Neural cell (in vitro differentiated cells): Measurements from ENCODE around the gene FHIT. TPM values are rescaled to one million over a fixed set of nuclear protein-coding genes. Genes with fewer than 3 reads are reported as not detected.

Experiments
- H2AFZ ChIP-seq: fragments of 200-600, 300-800 bp; sonication (generic), shearing (Covaris generic); 2 replicates; pipeline ENCODE4 v1.6.0; 2014; ENCODE audit warnings: low read depth, mild to moderate bottlenecking, antibody characterized with exemption, low read length, moderate library complexity
- H3F3A ChIP-seq: fragments of 200-600 bp; shearing (Covaris generic); 2 replicates; pipeline ENCODE4 v1.6.1; 2016; ENCODE audit warnings: mild to moderate bottlenecking, moderate library complexity, mixed read lengths, antibody characterized with exemption, low read length; ENCODE audit not compliant: insufficient read depth, poor library complexity, severe bottlenecking
- H3K27ac ChIP-seq: fragments of 200-600, 300-800 bp; sonication (generic), shearing (Covaris generic); 2 replicates; pipeline ENCODE4 v1.5.1; 2014; ENCODE audit warnings: mild to moderate bottlenecking, low read length, moderate library complexity
- H3K27me3 ChIP-seq: fragments of 300-800, 200-600 bp; sonication (generic), shearing (Covaris generic); 2 replicates; pipeline ENCODE4 v1.6.0; 2014; ENCODE audit warnings: mild to moderate bottlenecking, low read depth, low read length, moderate library complexity; ENCODE audit not compliant: insufficient read depth
- H3K36me3 ChIP-seq: fragments of 300-800, 200-600 bp; sonication (generic), shearing (Covaris generic); 2 replicates; pipeline ENCODE4 v1.5.1; 2014; ENCODE audit warnings: mild to moderate bottlenecking, antibody characterized with exemption, low read length, moderate library complexity; ENCODE audit not compliant: insufficient read depth
- H3K4me2 ChIP-seq: fragments of 300-800, 200-600 bp; sonication (generic), shearing (Covaris generic); 2 replicates; pipeline ENCODE4 v1.6.0; 2014; ENCODE audit warnings: mild to moderate bottlenecking, low read length
- H3K4me3 ChIP-seq: fragments of 300-800, 200-600 bp; sonication (generic), shearing (Covaris generic); 2 replicates; pipeline ENCODE4 v1.5.1; 2014; ENCODE audit warnings: mild to moderate bottlenecking, low read length, moderate library complexity
- H3K79me2 ChIP-seq: fragments of 200-600 bp; shearing (Covaris generic); replicated peaks from 2 replicates; pipeline ENCODE4 v1.6.0; 2014; ENCODE audit warnings: mild to moderate bottlenecking, low read length, moderate library complexity; ENCODE audit not compliant: insufficient read depth
- H3K9ac ChIP-seq: fragments of 300-800, 200-600 bp; sonication (generic), shearing (Covaris generic); 2 replicates; pipeline ENCODE4 v1.6.1; 2016; ENCODE audit warnings: mild to moderate bottlenecking, low read length, mixed read lengths
- H3K9me2 ChIP-seq: fragments of 200-600 bp; shearing (Covaris generic); 2 replicates; pipeline ENCODE4 v1.6.1; 2016; ENCODE audit warnings: mild to moderate bottlenecking, low read length, mixed read lengths; ENCODE audit not compliant: insufficient read depth
- H3K9me3 ChIP-seq: fragments of 200-600, 300-800 bp; sonication (generic), shearing (Covaris generic); 2 replicates; pipeline ENCODE4 v1.6.1; 2016; ENCODE audit warnings: mild to moderate bottlenecking, mixed run types, low read length, moderate library complexity, mixed read lengths
- H4K20me1 ChIP-seq: fragments of 200-600 bp; shearing (Covaris generic); 2 replicates; pipeline ENCODE4 v1.6.1; 2016; ENCODE audit warnings: mild to moderate bottlenecking, mixed run types; ENCODE audit not compliant: insufficient read depth
- EP300 ChIP-seq: fragments of 450-650 bp; conservative IDR thresholded peaks from 2 replicates; pipeline ENCODE4 v1.6.1; 2014; ENCODE audit warnings: antibody characterized with exemption, mild to moderate bottlenecking, moderate library complexity; ENCODE audit not compliant: poor library complexity, severe bottlenecking
- EZH2 ChIP-seq: fragments of 200-600, 300-800 bp; shearing (Covaris generic), sonication (generic); IDR thresholded peaks from 2 replicates; pipeline ENCODE4 v1.6.1; 2014; ENCODE audit warnings: antibody characterized with exemption, low read length, borderline replicate concordance, mild to moderate bottlenecking; ENCODE audit not compliant: insufficient read depth, poor library complexity, severe bottlenecking
- MXI1 ChIP-seq: fragments of 450-650 bp; conservative IDR thresholded peaks from 2 replicates; pipeline ENCODE4 v1.6.1; 2014; ENCODE audit warnings: antibody characterized with exemption, mild to moderate bottlenecking; ENCODE audit not compliant: poor library complexity, severe bottlenecking
- POLR2AphosphoS5 ChIP-seq: IDR thresholded peaks from 2 replicates; pipeline ENCODE4 v1.6.1; 2012
- RAD21 ChIP-seq: fragments of 450-650 bp; conservative IDR thresholded peaks from 2 replicates; pipeline ENCODE4 v1.6.1; 2014; ENCODE audit warnings: antibody characterized with exemption, mild to moderate bottlenecking, moderate library complexity
- SMC3 ChIP-seq: fragments of 450-650 bp; conservative IDR thresholded peaks from 2 replicates; pipeline ENCODE4 v1.6.1; 2014; ENCODE audit warnings: antibody characterized with exemption, mild to moderate bottlenecking, moderate library complexity; ENCODE audit not compliant: poor library complexity
- TAF1 ChIP-seq: IDR thresholded peaks from 2 replicates; pipeline ENCODE4 v1.6.1; 2012; ENCODE audit warnings: low read depth
- polyA plus RNA-seq: library from polyadenylated mRNA; depleted of rRNA; stranded (reverse); fragments of >200 nt; gene quantifications from 2 replicates; pipeline ENCODE4 v1.2.3, GENCODE V29; 2014
- TF ChIP-seq, protein P1 (sequence below): IDR thresholded peaks from 2 replicates; pipeline ENCODE4 v1.6.1; 2012; ENCODE audit warnings: borderline replicate concordance
- TF ChIP-seq, protein P2 (sequence below): fragments of 450-650 bp; IDR thresholded peaks from 2 replicates; pipeline ENCODE4 v1.5.1; 2014; ENCODE audit warnings: antibody characterized with exemption, mild to moderate bottlenecking, moderate library complexity; ENCODE audit not compliant: poor library complexity, severe bottlenecking

The FHIT gene
- polyA plus RNA-seq, 1 donor from 2014 or later: not detected

DNA sequence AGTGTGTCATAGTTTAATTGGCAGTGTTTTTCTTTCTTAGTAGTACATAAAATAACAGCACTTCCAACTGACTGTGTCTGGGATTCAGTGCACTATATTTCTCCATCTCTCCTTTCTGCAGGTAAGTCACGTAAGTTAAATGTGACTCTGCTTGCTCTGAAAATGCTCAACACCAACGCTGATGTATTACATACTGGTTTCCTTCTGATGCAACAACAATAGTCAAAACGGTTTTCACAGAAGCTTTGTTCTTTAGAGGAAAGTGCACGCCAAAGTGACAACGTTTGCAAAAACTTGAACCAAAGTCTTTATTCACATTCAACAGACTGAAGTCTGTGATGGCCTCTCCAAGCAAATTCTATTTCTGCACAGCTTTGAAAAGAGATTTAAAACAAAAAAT lies 1494.3 kb downstream of the FHIT start:
- no peaks in the 10 kb centered on the region for H3K79me2 ChIP-seq
- H3K36me3 ChIP-seq: no peaks in the 10 kb centered on the region
- no peaks in the 10 kb centered on the region for H3K27me3 ChIP-seq
- H3K9me3 ChIP-seq: no peaks in the 10 kb centered on the region
- no peaks in the 10 kb centered on the region for H3F3A ChIP-seq
- TF ChIP-seq MXI1 (no peak), EZH2 (no peak), SMC3 (no peak), TAF1 (no peak), RAD21 (no peak), EP300 (no peak), POLR2AphosphoS5 (no peak)
- TF ChIP-seq, protein P1, sequence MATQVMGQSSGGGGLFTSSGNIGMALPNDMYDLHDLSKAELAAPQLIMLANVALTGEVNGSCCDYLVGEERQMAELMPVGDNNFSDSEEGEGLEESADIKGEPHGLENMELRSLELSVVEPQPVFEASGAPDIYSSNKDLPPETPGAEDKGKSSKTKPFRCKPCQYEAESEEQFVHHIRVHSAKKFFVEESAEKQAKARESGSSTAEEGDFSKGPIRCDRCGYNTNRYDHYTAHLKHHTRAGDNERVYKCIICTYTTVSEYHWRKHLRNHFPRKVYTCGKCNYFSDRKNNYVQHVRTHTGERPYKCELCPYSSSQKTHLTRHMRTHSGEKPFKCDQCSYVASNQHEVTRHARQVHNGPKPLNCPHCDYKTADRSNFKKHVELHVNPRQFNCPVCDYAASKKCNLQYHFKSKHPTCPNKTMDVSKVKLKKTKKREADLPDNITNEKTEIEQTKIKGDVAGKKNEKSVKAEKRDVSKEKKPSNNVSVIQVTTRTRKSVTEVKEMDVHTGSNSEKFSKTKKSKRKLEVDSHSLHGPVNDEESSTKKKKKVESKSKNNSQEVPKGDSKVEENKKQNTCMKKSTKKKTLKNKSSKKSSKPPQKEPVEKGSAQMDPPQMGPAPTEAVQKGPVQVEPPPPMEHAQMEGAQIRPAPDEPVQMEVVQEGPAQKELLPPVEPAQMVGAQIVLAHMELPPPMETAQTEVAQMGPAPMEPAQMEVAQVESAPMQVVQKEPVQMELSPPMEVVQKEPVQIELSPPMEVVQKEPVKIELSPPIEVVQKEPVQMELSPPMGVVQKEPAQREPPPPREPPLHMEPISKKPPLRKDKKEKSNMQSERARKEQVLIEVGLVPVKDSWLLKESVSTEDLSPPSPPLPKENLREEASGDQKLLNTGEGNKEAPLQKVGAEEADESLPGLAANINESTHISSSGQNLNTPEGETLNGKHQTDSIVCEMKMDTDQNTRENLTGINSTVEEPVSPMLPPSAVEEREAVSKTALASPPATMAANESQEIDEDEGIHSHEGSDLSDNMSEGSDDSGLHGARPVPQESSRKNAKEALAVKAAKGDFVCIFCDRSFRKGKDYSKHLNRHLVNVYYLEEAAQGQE: no peak
- TF ChIP-seq, protein P2, sequence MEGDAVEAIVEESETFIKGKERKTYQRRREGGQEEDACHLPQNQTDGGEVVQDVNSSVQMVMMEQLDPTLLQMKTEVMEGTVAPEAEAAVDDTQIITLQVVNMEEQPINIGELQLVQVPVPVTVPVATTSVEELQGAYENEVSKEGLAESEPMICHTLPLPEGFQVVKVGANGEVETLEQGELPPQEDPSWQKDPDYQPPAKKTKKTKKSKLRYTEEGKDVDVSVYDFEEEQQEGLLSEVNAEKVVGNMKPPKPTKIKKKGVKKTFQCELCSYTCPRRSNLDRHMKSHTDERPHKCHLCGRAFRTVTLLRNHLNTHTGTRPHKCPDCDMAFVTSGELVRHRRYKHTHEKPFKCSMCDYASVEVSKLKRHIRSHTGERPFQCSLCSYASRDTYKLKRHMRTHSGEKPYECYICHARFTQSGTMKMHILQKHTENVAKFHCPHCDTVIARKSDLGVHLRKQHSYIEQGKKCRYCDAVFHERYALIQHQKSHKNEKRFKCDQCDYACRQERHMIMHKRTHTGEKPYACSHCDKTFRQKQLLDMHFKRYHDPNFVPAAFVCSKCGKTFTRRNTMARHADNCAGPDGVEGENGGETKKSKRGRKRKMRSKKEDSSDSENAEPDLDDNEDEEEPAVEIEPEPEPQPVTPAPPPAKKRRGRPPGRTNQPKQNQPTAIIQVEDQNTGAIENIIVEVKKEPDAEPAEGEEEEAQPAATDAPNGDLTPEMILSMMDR: no peak
- no peak overlapping the region for H3K27ac ChIP-seq
- H3K4me2 ChIP-seq: no peak overlapping the region
- H3K9ac ChIP-seq: no peak overlapping the region
- H2AFZ ChIP-seq: no peak overlapping the region
- no peak overlapping the region for H3K4me3 ChIP-seq
- no peaks in the 10 kb centered on the region for H4K20me1 ChIP-seq
- H3K9me2 ChIP-seq: no peaks in the 10 kb centered on the region

DNA sequence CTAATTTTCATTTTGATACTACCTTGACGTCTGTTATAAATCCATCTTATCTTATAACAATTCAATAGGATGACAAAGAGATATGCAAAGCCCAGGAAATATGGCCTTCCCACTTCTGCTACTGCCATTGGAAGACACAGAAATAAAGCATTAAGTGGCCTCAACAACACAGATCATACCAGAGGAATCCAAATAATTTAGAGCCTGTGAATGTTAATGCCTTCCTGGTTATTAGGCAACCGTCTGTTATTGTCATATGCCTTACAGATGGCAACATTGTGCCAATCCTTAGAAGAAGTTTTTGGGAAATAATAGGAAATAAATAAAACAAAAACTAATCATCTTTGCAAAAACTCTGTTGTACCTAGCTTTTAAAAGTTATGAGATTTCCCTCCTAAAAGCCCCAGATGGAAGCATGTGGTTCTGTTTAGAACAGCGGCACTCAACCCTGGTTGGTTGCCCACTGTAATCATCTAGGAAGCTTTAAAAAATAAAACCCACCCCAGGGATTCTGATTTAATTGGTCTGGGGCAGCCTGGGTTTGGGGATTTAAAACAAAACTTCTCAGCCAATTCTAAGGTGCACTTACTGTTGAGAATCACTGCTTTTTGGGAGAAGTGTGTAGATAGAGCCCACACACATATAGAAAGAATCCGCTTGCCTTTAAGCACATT lies 1496.7 kb downstream of the FHIT start:
- Histone ChIP-seq H3K9me3 (no peaks in the 10 kb centered on the region), H3K27ac (no peak overlapping the region), H3K9ac (no peak overlapping the region), H4K20me1 (no peaks in the 10 kb centered on the region), H3K27me3 (no peaks in the 10 kb centered on the region), H3F3A (no peaks in the 10 kb centered on the region), H3K4me3 (no peak overlapping the region), H3K79me2 (no peaks in the 10 kb centered on the region), H3K36me3 (no peaks in the 10 kb centered on the region), H3K9me2 (no peaks in the 10 kb centered on the region), H3K4me2 (no peak overlapping the region), H2AFZ (no peak overlapping the region)
- TF ChIP-seq, protein P1: no peak
- TF ChIP-seq EP300 (no peak), TAF1 (no peak), SMC3 (no peak), MXI1 (no peak), POLR2AphosphoS5 (no peak), EZH2 (no peak), RAD21 (no peak)
- TF ChIP-seq, protein P2: no peak
